ENCODE results near the gene LRRC8E. TPM values are rescaled to one million over a fixed set of nuclear protein-coding genes. Genes with fewer than 3 reads are reported as not detected.

Gene LRRC8E
- total and polyA plus RNA-seq, 2 of the 8 experiments (the other 6 are each of a cell fraction or from before 2014, with no cell fraction given) = 2.7 to 2.9 TPM

DNA sequence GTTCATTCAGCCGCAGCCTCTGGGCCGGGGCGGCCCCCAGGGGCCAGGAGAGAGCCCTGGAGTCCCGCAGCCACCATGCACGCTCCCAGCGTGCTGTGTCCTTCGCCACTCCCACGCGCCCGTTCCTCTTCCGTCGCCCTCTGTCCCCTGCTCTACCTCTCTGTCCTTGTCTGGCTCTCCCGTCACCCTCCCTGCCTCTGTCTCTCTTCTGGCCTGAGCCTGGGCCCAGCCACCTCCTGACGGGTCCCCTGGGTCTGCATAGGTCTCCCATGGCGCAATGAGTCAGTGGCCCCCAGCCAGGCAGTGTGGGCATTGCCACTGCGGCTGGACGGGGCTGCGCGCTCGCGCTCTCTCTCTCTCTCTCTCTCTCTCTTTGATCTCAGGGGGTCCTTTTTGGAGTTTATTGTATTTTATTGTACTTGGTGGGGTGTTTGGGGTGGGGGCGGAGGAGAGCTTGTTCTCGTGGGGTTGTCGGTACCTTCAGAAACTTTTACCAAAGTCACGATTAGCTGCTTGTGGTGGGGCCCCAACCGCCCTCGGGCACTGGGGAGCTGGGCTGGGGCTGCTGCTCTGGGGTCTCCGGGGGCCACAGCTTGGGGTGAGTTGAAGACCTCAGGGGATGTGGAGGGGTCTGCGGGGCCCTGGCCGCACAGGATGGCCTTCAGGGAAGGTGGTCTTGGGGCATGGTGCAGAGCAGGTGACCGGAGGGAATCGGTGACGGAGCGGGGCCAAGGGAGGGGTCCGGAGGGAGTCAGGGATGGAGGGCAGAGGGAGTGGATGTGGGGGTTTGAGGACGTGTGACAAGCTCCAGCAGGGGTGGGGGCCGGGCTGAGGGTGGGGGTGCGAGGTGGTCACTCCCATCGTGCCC, 24.6 kb downstream of the LRRC8E start (continued):
- TF ChIP-seq BACH1 (IDR thresholded peaks at IDR 0.05; ENCODE audit: low read length) = no peak
- TF ChIP-seq RBBP5 (IDR thresholded peaks at IDR 0.05; ENCODE audit: borderline replicate concordance, low read depth, low read length) = no peak
- TF ChIP-seq GABPA (IDR thresholded peaks at IDR 0.05; ENCODE audit: borderline replicate concordance, insufficient read depth, low read length) = no peak
- TF ChIP-seq HDAC2 (IDR thresholded peaks at IDR 0.05; ENCODE audit: borderline replicate concordance in 1 of 2, low read depth in 2 of 2, low read length in 2 of 2) = no peak
- no peak for TF ChIP-seq MAFK (IDR thresholded peaks at IDR 0.05; ENCODE audit: low read depth, low read length)
- no peak for TF ChIP-seq TAF1 (IDR thresholded peaks at IDR 0.05; ENCODE audit: low read depth, low read length)

Measured in H1 (cell line).